Astrocyte of the cerebellum (primary cell): ENCODE results near the gene STX8.

Experiments
- DNase-seq: peaks from one replicate; pipeline ENCODE4 v3.0.0-alpha.2; 2011; ENCODE audit warnings: low read depth
- H3K4me3 ChIP-seq: 2 replicates; pipeline ENCODE4 v1.5.1; 2011; ENCODE audit warnings: mild to moderate bottlenecking, low read depth, low read length, moderate library complexity
- CTCF ChIP-seq: IDR thresholded peaks from 2 replicates; pipeline ENCODE4 v1.5.1; 2012; ENCODE audit warnings: low read length, low read depth, moderate library complexity, mild to moderate bottlenecking; ENCODE audit errors: missing control alignments
- in situ Hi-C: cut with HindIII; loops from 2 replicates; pipeline ENCODE4 v1.10.0; 2017; ENCODE audit warnings: low sequenced_read_pairs

Gene STX8

GRCh38 chr17:9484789-9485188 is 90.8 kb downstream of the STX8 start:
- no peak overlapping the region for H3K4me3 ChIP-seq
- DNase-seq: no peak
- in situ Hi-C loops: no loop called here
- TF ChIP-seq CTCF: no peak

GRCh38 chr17:9479964-9480363 is 95.7 kb downstream of the STX8 start:
- no peak for DNase-seq
- no peak for TF ChIP-seq CTCF
- in situ Hi-C loops: no loop called here
- no peak overlapping the region for H3K4me3 ChIP-seq

GRCh38 chr17:9478889-9479288 is 96.7 kb downstream of the STX8 start:
- in situ Hi-C loops: no loop called here

GRCh38 chr17:9475101-9475658 is 100.4 kb downstream of the STX8 start:
- TF ChIP-seq CTCF: no peak
- in situ Hi-C loops: no loop called here
- no peak overlapping the region for H3K4me3 ChIP-seq

More at GRCh38 chr17:9478889-9479288, 96.7 kb downstream of the STX8 start:
- no peak for DNase-seq
- TF ChIP-seq CTCF: no peak
- H3K4me3 ChIP-seq: no peak overlapping the region

GRCh38 chr17:9473711-9474110 is 101.9 kb downstream of the STX8 start:
- in situ Hi-C loops: no loop called here
- DNase-seq: peak; percentile 95
- no peak overlapping the region for H3K4me3 ChIP-seq
- TF ChIP-seq CTCF: no peak

More at GRCh38 chr17:9475101-9475658, 100.4 kb downstream of the STX8 start:
- DNase-seq: no peak

GRCh38 chr17:9472541-9472940 is 103.1 kb downstream of the STX8 start:
- no peak overlapping the region for H3K4me3 ChIP-seq
- DNase-seq: no peak
- TF ChIP-seq CTCF: no peak
- in situ Hi-C loops: no loop called here
